ENCODE measurements around the gene MROH8.

The MROH8 gene

DNA sequence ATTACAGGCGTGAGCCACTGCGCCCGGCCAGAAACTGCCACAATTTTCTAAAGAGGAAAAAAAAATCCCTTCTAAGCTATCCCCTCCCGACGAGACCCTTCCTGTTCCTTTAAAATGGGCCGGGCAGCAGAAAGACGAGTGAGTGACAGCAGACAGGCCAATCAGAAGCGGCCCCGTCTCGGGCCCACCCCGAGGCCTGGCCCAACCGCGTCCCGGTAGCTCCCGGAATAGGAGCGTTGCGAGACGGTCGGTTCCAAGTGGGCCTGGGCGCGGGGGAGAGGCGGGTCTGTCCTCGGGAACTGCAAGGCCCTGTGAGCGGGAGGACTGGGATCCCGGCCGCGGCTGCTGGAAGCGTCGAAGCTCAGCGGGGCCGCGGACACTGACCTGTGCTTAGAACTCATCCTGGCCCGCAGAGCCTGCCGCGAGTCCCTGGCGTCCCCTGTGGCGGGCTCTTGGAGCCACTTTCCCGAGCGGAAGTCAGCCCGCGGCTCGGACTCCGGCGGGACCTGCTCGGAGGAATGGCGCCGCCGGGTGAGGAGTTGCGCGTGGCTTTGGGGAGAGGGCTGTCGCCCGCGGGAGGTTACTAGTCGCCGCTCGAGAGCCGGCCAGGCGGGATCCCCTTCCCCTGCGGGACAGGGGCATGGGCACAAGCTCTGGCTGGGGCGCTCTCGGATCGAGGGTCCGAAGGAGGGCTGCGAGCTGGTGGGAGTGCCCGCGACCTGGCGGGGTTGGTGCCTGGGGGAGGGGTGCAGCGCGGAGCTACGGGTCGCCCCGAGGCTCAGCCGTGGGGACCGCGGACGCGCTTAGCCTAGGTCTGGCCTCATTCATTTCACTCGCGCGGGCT, at the start of gene MROH8, which contains the start of gene RPN2:
MROH8 (minus strand) TSS at position 710 of the 844 bp plus-strand sequence.
RPN2 (plus strand) TSS at position 492 of the 844 bp plus-strand sequence; CDS start at position 519, 27 bp downstream.
- DNase-seq (ENCODE audit: low read depth): peak; percentile 92

DNA sequence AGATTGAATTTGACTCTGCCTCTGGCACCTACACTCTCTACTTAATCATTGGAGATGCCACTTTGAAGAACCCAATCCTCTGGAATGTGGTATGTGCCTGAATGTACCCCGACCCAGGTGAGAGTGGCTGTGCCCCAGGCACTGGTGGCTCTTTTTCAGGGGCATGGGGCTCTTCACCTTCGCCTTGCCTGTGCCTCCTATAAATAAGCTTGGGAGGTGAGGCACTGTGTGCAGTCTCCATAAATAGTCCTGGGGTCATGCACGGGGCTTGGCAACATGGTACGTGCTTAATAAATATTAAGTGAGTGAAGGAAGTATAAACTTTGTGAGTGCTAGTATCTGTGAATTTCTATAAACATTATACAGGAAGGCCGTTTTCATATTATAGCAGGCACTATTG, 49.3 kb upstream of the MROH8 start:
- DNase-seq (ENCODE audit: low read depth): no peak

DNA sequence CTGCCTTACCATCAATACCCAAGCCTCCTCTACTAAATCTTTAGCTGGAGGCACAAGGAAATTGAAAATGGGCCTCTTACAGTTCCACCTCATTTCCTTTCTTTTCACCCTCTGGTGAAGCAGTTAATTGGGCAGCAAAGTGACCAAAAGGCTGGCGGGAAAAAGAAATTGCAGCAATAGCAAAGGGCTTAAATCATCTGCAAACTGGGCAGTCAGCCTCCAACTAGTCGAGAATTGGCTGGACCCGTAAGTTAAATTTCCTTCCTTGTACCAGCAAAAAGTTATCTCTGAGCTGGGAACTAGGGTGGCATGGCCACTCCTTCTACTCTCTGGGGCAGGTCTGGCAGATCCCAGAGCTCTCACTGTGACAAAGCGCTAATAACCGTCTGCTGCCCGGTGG, 48.7 kb upstream of the MROH8 start:
- DNase-seq (ENCODE audit: low read depth): no peak

DNA sequence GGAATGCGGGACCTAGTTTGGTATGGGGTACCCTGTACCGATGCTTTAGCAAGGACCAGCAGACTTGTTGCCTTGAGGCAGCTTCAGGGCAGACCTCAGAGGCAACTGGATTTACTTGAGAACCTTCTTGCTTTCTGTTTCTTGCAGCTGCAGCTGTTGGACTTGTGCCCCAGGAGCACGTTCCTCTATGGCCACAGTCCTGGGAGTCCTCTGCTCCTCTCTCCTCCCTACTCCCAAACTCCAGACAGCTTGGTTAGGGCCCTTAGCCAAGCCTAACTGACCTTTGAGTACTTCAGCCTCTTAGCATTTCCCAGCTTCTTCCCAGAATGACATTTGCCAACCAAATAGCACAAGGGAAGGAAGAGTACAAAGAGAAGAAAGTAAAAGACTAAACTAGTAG, 47.5 kb upstream of the MROH8 start:
- DNase-seq (ENCODE audit: low read depth): no peak

DNA sequence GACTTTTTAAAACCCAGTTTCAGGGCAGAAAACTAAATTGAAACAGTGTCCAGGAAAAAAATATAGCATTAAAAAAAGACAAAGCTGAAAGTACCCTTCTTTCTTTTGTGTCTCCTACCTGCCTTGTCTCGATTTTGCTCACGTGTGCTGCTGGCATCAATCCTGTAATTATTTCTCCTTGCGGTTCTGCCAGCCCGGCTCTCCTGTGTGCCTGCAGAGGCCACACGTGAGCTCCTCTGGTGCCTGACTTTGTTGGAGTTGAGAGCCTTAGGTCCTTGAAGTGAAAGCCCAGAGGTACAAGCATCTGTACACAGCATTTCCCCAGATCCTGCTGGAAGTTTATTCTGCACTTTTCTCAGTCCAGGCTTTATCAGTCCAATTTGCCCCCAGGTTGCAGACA, 45.8 kb upstream of the MROH8 start:
- DNase-seq (ENCODE audit: low read depth): no peak

DNA sequence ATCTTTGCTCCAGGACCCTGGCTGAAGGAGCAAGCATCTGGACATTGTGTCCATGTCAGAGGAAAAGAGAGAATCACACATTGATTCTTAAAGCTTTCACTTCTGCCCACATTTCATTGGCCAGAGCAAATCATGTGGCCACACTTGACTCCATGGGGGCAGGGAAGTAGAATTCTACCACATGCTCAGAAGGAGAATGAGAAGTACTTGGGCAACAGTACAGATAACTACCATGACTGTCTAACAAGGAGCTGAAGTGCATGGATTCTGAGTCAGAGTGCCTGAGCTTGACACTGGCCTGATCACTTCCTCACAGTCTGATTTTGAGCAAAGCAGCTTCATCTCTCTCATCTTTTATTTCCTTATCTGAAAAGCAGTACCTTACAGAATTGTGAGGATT, 43.7 kb upstream of the MROH8 start:
- DNase-seq (ENCODE audit: low read depth): no peak

DNA sequence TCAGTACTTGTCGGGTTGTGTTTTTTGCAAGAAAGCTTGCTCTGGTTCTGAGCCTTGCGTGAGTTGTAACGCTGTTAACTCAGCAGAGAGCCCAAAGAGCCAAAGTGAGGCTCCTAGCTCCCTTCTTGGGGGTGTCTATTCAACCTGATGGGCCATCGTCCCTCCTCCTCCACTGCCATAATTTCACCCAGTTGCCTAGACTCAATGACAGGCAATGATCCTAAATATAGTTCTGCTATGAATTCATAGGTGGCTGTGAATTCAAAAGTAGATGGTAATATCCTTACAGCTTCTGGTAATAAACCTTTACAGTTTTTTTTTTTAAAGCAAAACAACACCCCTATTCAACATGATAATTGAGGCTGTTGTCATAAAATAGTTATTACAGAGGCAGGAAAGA, 42.7 kb upstream of the MROH8 start:
- no peak for DNase-seq (ENCODE audit: low read depth)

DNA sequence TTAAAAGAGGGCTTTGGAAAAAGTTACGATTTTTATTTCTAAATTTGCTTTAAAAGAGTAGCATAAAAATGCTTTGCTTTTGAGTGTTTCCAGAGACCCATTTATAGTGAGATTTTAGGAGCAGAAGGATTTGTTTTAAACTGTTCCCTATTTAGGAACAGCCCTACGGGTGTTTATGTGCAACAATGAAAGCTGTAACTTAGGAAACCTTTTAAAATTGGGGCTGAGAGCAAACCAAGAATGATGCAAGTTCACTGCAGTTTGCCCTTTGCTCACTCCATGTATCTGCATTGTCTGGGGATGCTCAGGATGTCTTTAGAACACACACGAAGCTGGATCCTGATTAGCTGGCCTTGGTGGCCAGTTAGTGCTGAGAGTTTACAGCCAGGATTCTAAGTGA, 41.4 kb upstream of the MROH8 start:
- no peak for DNase-seq (ENCODE audit: low read depth)

DNA sequence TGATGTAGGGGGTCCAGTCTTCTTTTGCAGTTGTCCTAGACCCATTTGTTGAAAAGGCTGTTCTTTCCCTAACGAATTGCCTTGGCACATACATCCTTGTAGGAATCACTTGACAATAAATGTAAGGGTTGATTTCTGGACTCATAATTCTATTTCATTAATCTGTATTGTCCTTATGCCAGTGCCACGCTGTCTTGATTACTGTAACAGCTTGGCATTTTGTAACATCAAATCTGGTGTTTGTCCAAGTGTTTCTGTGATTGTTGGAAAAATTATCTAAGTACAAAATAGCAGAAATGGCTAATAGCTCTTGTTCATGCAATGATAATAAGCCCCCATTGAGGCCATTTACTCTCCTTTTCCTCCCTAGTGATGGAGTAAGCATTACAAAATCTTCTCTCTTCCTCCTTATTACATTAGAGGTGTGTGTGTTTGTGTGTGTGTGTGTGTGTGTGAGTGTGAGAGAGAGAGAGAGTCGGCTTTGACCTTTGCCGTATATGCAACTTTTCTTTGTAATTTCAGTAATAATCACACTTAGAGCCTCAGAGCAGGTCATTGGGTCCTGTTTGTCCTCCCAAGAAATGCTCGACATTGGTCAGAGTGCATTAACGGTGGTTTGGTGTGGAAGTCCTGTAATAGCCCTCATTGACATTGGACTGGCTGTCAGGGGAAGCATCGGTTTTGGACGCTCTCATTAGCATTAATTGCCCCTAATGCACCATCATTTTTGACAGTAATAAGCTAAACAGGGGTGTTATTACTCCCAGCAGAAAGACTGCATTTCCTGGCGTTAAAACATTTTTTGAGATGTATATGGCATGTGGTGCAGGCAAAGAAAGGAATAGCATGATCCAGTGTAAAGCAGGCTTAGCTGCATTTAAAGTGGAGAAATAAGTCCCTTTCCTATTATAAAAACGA, 40.7 kb upstream of the MROH8 start:
- DNase-seq (ENCODE audit: low read depth): no peak

DNA sequence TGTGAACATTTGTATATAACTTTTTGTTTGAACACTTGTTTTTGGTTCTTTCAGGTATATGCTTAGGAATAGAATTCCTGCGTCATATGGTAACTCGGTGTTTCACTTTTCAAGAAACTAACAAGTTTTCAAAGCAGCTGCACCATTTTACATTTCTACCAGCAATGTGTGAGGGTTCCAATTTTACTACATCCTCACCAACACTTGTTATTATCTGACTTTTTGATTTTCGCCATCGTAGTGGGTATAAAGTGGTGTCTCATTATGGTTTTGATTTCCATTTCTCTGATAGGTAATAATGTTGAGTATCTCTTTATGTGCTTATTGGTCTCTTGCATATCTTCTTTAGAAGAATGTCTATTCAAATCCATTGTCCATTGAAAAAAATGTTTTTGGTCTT, 39.6 kb upstream of the MROH8 start:
- no peak for DNase-seq (ENCODE audit: low read depth)

DNA sequence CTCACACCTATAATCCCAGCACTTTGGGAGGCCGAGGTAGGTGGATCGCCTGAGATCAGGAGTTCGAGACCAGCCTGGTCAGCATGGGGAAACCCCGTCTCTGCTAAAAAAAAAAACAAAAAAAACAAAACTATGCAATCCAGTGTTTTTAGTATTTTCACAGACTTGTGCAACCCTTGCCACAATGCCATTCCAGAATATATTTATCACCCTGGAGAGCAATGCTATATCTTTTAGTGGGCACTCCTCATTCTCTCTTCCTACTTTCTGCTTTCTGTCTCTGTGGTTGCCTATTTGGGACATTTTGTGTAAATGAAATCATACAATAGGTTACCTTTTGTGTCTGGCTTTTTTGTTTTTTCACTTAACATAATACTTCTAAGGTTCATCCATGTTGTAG, 39.1 kb upstream of the MROH8 start:
- no peak for DNase-seq (ENCODE audit: low read depth)

DNA sequence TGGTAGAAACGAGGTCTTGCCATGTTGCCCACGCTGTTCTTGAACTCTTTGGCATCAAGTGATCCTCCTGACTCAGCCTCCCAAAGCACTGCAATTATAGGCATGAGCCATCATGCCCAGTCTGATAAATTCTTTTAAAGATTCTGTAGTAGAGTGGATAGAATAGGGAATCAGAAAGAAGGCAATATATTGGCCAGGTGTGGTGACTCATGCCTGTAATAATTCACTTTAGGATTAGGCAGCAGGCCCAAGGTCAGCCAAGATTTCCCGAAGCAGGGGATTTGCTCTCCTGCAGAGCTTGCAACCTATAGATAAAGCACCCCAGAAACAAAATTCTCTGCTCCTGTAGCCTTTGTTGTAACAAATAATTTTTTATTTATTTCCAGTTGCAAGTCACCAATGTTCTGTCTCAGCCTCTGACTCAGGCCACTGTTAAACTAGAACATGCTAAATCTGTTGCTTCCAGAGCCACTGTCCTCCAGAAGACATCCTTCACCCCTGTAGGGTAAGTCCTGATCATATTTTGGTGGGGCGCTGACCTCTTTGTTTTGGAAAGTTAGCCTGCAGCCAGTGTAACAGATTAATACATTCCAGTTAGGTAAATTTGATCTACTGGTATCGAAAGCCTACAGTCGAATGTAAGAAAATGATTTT, 30.4 kb upstream of the MROH8 start:
- DNase-seq (ENCODE audit: low read depth): no peak

DNA sequence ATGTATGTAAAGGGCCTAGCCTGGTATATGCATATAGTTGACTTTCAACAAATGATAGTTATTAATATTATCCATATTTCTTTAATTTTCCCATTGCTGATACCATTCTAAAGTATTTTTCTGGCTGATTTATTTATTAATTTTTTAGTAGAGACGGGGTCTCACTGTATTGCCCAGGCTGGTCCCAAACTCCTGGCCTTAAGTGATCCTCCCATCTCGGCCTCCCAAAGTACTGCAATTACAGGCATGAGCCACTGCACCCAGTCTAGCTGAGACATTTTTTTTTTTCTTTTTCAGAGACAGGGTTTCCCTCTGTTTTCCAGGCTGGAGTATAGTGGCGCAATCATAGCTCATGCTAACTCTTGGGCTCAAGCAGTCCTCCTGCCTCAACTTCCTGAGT, 29.8 kb upstream of the MROH8 start:
- DNase-seq (ENCODE audit: low read depth): no peak

DNA sequence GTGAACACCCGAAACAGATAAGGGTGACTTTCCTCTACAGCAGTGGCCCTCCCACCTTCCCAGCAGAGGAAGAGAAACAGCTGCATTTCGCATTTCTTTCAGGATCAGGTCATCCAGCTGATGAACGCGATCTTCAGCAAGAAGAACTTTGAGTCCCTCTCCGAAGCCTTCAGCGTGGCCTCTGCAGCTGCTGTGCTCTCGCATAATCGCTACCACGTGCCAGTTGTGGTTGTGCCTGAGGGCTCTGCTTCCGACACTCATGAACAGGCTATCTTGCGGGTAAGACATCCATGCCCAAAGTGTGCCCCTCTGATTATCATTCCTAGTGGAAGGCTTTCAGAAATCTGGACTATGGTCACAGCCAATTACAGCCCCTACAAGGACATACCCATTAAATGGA, 27.8 kb upstream of the MROH8 start:
- DNase-seq (ENCODE audit: low read depth): no peak

DNA sequence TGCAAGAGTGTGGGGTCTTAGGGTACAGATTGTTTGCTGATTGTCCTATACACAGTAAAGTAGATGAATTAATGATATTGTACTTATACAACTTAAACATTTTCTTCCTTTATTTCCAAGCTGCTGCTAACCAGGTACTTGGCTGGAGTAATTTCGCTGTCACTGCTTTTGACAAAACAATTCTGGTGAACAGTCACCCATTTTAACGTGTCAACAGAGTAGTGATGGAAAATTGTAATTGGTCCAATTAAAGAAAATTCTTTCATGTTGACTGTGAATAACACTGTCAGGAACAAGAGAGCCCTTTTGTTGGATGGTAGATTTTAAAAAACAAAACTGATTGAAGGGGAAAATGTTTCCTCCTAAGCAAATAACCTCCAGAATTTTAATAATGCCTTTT, 26.4 kb upstream of the MROH8 start:
- DNase-seq (ENCODE audit: low read depth): no peak

DNA sequence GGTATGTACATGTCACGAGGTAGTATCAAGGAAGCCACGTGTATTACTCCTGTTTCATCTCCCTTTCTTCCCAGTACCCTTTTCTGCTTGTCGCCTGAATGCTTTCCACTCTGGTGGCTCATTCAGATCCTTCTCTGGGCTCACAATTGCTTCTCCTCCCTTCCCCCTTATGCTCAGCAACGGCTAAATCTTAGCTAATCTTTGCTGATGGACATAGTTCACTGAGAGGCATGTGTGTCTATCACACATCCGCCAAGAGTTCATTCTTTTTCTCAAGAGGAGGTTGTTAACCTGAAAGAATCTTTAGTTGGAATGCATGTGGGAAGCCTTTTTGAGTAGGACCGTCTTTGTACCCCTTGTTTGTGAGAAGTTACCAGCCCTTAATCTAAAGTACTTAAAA, 25.8 kb upstream of the MROH8 start:
- DNase-seq (ENCODE audit: low read depth): no peak

DNA sequence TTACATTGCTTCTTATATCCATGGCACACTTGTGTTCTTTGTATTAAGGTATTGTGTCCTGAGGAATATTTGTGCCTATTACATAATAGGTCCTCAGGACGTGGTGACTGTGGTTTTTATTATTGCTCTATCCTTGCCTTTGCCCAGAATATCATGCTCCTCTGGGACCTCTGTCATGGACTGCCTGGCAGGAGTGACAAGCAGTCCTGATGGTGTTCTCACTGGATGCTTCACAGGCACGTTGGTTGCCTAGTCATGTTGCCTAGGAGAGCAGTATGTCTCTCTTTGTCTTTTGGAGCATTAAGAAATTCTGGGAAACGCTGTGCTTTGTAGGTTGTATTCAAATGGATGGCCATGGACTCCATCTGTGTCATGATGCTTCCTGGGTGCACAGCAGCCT, 24.7 kb upstream of the MROH8 start:
- no peak for DNase-seq (ENCODE audit: low read depth)

DNA sequence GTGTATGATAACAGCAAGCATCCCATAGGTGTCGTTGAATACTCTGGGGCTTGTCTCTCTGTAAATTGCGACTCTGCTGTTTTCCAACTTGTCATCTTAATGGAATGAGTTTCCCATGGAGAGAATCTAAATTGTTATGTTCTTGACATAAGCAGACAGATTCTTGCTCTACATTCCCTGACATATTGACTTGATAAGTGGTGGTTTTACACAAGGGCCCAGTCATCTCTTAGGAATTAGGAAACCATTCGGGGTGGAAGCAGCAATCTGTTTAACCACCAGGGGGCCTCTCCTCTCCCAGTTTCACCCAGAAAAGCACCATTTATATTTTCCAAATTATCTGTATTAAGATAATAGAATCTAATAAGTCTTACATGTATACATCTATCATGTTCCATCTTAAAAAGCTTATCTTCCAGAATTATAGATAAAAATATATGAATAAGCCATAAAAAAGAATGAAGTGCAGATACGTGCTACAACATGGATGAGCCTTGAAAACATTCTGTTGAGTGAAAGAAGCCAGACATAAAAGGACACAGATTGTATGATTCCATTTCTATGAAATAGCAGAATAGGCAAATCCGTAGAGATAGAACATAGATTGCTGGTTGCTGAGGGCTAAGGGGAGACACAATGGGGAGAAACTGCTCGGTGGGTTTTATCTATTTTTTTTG, 23.1 kb upstream of the MROH8 start:
- DNase-seq (ENCODE audit: low read depth): no peak

DNA sequence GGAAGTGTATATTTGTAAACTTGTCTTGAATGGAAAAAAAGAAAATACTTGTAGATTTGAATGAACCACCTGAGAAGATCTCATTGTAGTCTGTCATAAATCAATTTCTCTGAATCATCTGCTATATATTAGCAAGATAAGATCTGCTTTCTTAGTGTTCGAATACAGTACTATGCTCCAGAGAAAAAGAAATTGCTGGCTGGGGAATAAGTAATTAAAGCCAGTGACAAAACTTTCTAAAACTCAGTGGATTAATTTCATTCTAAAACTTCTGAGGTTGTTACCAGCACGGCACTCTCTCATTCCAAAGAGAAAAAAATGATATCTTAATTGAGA, 22.4 kb upstream of the MROH8 start:
- no peak for DNase-seq (ENCODE audit: low read depth)

DNA sequence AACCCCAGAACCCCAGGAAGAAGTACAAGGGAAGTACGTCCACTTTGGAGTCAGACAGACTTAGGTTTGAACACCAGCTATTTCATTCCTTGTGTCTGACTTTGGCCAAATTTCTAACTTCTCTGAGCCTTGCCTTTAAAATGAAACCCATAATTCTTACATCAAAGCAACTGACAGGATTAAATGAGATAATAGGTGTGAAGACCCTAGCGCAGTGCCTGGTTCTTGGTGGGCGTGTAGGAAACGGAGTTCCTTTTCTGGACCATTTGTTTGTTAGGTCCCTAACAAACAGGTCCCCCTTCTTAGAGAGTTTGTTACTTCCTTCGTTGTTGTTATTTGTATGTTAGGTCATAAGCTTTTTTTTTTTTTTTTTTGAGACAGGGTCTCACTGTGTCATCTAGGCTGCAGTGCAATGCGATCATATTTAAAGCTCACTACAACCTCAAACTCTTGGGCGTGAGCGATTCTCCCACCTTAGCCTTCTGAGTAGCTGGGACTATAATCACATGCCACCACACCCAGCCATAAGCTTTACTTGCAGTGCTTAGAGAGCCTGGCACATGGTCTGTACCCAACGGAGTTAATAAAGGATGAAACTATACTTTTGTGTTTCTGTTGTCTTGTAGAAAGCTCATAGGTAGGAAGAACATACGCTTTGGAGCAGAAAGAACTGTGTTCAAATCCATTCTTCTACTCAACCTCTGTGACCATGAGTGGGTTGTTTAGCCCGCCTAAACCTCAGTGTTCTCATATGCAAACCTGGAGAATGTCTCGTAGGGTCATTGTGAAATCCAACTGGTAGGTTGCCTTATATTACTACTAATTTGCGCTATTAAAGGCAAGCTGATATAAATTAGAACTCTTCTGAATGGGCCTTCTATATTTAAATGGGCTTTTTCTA, 21.8 kb upstream of the MROH8 start:
- DNase-seq (ENCODE audit: low read depth): no peak

DNA sequence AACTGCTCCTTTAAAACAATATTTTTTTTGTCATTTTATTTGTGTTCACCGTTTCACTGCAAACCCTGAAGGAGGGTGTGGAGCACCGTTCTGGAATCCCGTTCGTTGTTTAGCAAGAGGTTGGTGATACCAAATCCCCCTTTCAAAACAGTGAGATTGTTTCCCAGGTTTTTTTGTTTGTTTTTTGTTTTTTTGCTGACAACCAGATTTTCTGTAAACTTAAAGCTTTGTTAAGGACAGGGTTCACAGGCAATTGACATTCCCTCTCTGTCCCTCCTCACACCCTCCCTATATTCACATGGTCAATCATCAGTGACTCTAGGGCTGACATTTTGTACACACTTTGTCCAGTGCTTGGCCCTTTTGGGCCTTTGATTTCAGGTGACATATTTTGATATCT, 21.0 kb upstream of the MROH8 start:
- DNase-seq (ENCODE audit: low read depth): no peak
